ENCODE data around the gene WFDC1.
A peak's percentile ranks its signal among the peaks of the same experiment; 100 is the strongest.

WFDC1 gene

GRCh38 chr16:84306564-84306963, 11.9 kb downstream of the WFDC1 start:
- no peak for TF ChIP-seq CTCF (IDR thresholded peaks at IDR 0.05; ENCODE audit: unreplicated experiment in 3 of 3)
- Mint-ChIP-seq H3K27ac (no peak overlapping the region), H3K9me3 (no peaks in the 10 kb centered on the region), H3K4me1 (peaks cover 21% of the 10 kb centered on the region), H3K27me3 (ENCODE audit: low read depth) (peaks cover 48% of the 10 kb centered on the region), H3K36me3 (ENCODE audit: low read depth) (no peaks in the 10 kb centered on the region), H3K4me3 (no peak overlapping the region)

DNA sequence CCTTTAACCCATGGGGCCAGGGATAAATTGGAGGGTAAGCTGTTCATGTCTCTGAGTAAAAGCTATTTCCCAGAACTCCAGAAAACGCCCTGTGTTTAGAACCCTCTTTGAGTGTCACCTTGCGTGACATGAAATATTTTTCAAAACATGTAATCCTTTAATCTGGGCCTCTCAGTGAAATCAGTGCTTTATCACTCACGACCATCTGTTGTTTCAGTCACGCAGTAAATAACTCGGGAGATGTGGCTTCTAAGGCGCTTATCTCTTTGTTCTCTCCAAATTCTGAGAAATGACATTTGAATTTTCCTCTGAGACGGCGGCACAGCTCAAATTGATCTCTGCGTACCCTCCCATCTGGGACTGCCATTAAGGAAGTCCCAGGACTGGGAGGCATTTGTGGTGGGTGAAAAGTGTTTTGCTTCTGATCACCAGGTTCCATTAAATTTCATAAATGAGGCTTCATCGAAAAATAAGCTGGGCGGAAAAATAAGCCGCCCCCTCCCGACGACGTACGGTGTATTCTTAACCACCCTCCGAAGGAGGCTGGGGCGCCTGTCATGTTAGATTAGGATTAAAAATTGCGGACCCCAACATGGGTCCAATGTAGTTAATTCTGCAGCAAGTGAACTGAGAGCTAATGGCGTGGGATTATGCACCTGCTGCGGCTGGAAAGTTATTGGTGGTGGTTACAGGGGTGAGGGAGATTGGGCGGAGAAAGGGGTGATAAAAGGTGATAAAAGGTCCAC, 12.7 kb downstream of the WFDC1 start:
- Mint-ChIP-seq H3K27me3 (ENCODE audit: low read depth) (peaks cover 51% of the 10 kb centered on the region), H3K4me1 (peaks cover 18% of the 10 kb centered on the region), H3K4me3 (no peak overlapping the region), H3K9me3 (no peaks in the 10 kb centered on the region), H3K36me3 (ENCODE audit: low read depth) (no peaks in the 10 kb centered on the region), H3K27ac (no peak overlapping the region)
- TF ChIP-seq CTCF (IDR thresholded peaks at IDR 0.05; ENCODE audit: unreplicated experiment in 3 of 3), result no peak

- Mint-ChIP-seq H3K4me3 (no peak overlapping the region), H3K27ac (no peak overlapping the region), H3K36me3 (ENCODE audit: low read depth) (no peaks in the 10 kb centered on the region), H3K9me3 (no peaks in the 10 kb centered on the region), H3K27me3 (ENCODE audit: low read depth) (peaks cover 53% of the 10 kb centered on the region), H3K4me1 (peaks cover 12% of the 10 kb centered on the region)
- peak; percentile 31 to 51 (median 36) for TF ChIP-seq CTCF (IDR thresholded peaks at IDR 0.05; ENCODE audit: unreplicated experiment in 3 of 3)
Measured at GRCh38 chr16:84308120-84308519, 13.4 kb downstream of the WFDC1 start.

DNA sequence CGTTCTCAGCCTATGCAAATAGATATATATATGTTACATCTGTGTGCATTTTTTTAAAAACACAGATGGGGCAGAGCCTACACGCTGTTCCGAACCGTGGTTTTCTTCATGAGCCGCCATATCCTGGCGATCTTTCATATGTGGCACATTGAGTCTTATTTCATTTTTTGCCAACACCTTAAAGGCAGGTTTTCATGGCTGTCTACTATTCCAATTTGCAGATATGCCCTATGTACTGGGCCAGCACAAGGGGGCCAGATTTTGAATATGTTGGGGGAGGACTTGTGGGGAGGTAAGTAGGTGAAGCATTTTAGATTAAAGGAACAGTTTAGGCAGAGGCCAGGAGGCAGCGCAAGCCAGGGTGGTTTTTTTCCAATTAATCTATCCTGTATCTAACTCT, 16.0 kb downstream of the WFDC1 start:
- no peak for TF ChIP-seq CTCF (IDR thresholded peaks at IDR 0.05; ENCODE audit: unreplicated experiment in 3 of 3)
- Mint-ChIP-seq H3K36me3 (ENCODE audit: low read depth) (no peaks in the 10 kb centered on the region), H3K4me1 (peaks cover 5% of the 10 kb centered on the region), H3K27ac (no peak overlapping the region), H3K4me3 (no peak overlapping the region), H3K27me3 (ENCODE audit: low read depth) (peaks cover 65% of the 10 kb centered on the region), H3K9me3 (no peaks in the 10 kb centered on the region)

- no peak for TF ChIP-seq CTCF (IDR thresholded peaks at IDR 0.05; ENCODE audit: unreplicated experiment in 3 of 3)
- Mint-ChIP-seq H3K27ac (no peak overlapping the region), H3K4me1 (peaks cover 5% of the 10 kb centered on the region), H3K27me3 (ENCODE audit: low read depth) (peaks cover 60% of the 10 kb centered on the region), H3K36me3 (ENCODE audit: low read depth) (no peaks in the 10 kb centered on the region), H3K9me3 (peaks cover 2% of the 10 kb centered on the region), H3K4me3 (no peak overlapping the region)
Measured at GRCh38 chr16:84312783-84313382, 18.2 kb downstream of the WFDC1 start.

DNA sequence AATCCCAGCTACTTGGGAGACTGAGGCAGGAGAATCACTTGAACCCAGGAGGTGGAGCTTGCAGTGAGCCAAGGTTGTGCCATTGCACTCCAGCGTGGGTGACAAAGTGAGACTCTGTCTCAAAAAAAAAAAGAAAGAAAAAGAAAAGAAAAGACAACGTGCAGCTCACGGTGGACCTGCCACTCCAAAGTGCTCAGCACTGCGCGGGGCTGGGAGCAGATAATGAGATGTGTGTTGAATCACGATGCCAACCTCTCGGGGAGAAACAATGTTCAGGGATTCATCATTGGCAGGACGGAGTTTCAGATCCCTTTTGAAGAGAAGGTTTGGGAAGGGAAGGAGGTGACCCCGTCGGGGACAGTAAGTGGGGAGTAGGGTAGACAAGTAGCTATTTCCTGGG, 19.2 kb downstream of the WFDC1 start:
- Mint-ChIP-seq H3K27ac (no peak overlapping the region), H3K9me3 (peaks cover 5% of the 10 kb centered on the region), H3K27me3 (ENCODE audit: low read depth) (peaks cover 59% of the 10 kb centered on the region), H3K4me1 (peaks cover 5% of the 10 kb centered on the region), H3K36me3 (ENCODE audit: low read depth) (no peaks in the 10 kb centered on the region), H3K4me3 (no peak overlapping the region)
- TF ChIP-seq CTCF (IDR thresholded peaks at IDR 0.05; ENCODE audit: unreplicated experiment in 3 of 3), result no peak

Data from nephron (organoid).